Fibroblast of lung (primary cell): ENCODE results near the gene CLCNKB. TPM values are rescaled to one million over a fixed set of nuclear protein-coding genes. Genes with fewer than 3 reads are reported as not detected.
"Not testable (repeated sequence)": the region's sequence is repeated elsewhere in the genome, so short reads cannot be mapped to it uniquely, and the experiment has no call there.

ENCODE experiments used
- DNase-seq, 2 donors: peaks; one replicate each; pipeline versions ENCODE4 v3.0.0 to v3.0.0-alpha.2; 2010; ENCODE audit warnings: low read depth in 2 of 2
- H2AFZ ChIP-seq: 2 replicates; pipeline ENCODE4 v1.5.1; 2012; ENCODE audit warnings: low read length, control low read depth, inconsistent platforms
- H3K27ac ChIP-seq: 2 replicates; pipeline ENCODE4 v1.5.1; 2011; ENCODE audit warnings: low read length, control low read depth; ENCODE audit not compliant: insufficient read depth
- H3K27me3 ChIP-seq: 2 replicates; pipeline ENCODE4 v1.5.1; 2011; ENCODE audit warnings: mild to moderate bottlenecking, low read length; ENCODE audit not compliant: control insufficient read depth, insufficient read depth
- H3K36me3 ChIP-seq: 2 replicates; pipeline ENCODE4 v1.5.1; 2011; ENCODE audit warnings: low read length; ENCODE audit not compliant: control insufficient read depth, insufficient read depth
- H3K4me1 ChIP-seq: 2 replicates; pipeline ENCODE4 v1.5.1; 2011; ENCODE audit warnings: low read length; ENCODE audit not compliant: control insufficient read depth, insufficient read depth; ENCODE audit errors: extremely low read depth
- H3K4me2 ChIP-seq: 2 replicates; pipeline ENCODE4 v1.5.1; 2011; ENCODE audit warnings: low read length, control low read depth; ENCODE audit not compliant: insufficient read depth; ENCODE audit errors: extremely low read depth
- H3K4me3 ChIP-seq, 4 experiments: fragments of 200-600 bp in 1 of 4; sonication (generic) in 1 of 4; replicated peaks in 1 of 4; 2 replicates each; pipeline ENCODE4 v1.5.1; 2011 to 2016; ENCODE audit warnings: low read length in 4 of 4, low read depth in 3 of 4, mild to moderate bottlenecking in 3 of 4, control low read depth in 2 of 4, inconsistent platforms in 1 of 4, mixed read lengths in 1 of 4; ENCODE audit not compliant: insufficient read depth in 1 of 4; ENCODE audit errors: control extremely low read depth in 1 of 4
- H3K79me2 ChIP-seq: 2 replicates; pipeline ENCODE4 v1.5.1; 2012; ENCODE audit warnings: mild to moderate bottlenecking, low read length, inconsistent platforms; ENCODE audit not compliant: control insufficient read depth, insufficient read depth
- H3K9ac ChIP-seq: 2 replicates; pipeline ENCODE4 v1.5.1; 2011; ENCODE audit warnings: mild to moderate bottlenecking, low read length, control low read depth; ENCODE audit not compliant: insufficient read depth
- H3K9me3 ChIP-seq: 2 replicates; pipeline ENCODE4 v1.5.1; 2012; ENCODE audit warnings: low read depth, low read length; ENCODE audit not compliant: control insufficient read depth, insufficient read depth
- H4K20me1 ChIP-seq: 2 replicates; pipeline ENCODE4 v1.5.1; 2011; ENCODE audit warnings: low read length; ENCODE audit not compliant: control insufficient read depth, insufficient read depth; ENCODE audit errors: extremely low read depth
- EZH2 ChIP-seq: IDR thresholded peaks from 2 replicates; pipeline ENCODE4 v1.5.1; 2012; ENCODE audit warnings: low read length, control low read depth, mild to moderate bottlenecking; ENCODE audit errors: missing control alignments
- polyA plus RNA-seq, 2 donors: library from polyadenylated mRNA; depleted of rRNA in 1 of 2; stranded (reverse) in 1 of 2; unstranded in 1 of 2; fragments of >200 nt; gene quantifications; 2 replicates each; pipeline ENCODE4 v1.2.1, GENCODE V29; 2011 to 2012; ENCODE audit warnings: missing spikeins in 1 of 2
- total RNA-seq: library from RNA; depleted of rRNA; stranded (reverse); fragments of >200 nt; gene quantifications from 2 replicates; pipeline ENCODE4 v1.2.1, GENCODE V29; 2014
- TF ChIP-seq, protein P1 (sequence below), 2 donors: IDR thresholded peaks in 1 of 2; conservative IDR thresholded peaks in 1 of 2; 1 replicate in 1 of 2; 2 replicates in 1 of 2; pipeline ENCODE4 v1.5.1; 2011 to 2012; ENCODE audit warnings: low read length in 2 of 2, control low read depth in 1 of 2, inconsistent platforms in 1 of 2, low read depth in 1 of 2, mild to moderate bottlenecking in 1 of 2

The CLCNKB gene
- total and polyA plus RNA-seq, 2 donors (not counting 1 experiment from before 2014, with no cell fraction given) = 0.09 to 0.33 TPM

GRCh38 chr1:16036461-16036860 lies 7.1 kb upstream of the CLCNKB start:
- H3K36me3 ChIP-seq, H4K20me1 ChIP-seq, H3K4me3 ChIP-seq, H3K9ac ChIP-seq, H3K27ac ChIP-seq, H2AFZ ChIP-seq, H3K9me3 ChIP-seq, DNase-seq, H3K79me2 ChIP-seq, H3K4me1 ChIP-seq, H3K27me3 ChIP-seq, H3K4me2 ChIP-seq: not testable (repeated sequence)

GRCh38 chr1:16038620-16038912 lies 5.0 kb upstream of the CLCNKB start:
- Histone ChIP-seq H3K4me1 (no peaks in the 10 kb centered on the region), H2AFZ (no peak overlapping the region), H3K4me2 (no peak overlapping the region), H3K27ac (no peak overlapping the region), H4K20me1 (no peaks in the 10 kb centered on the region), H3K79me2 (no peaks in the 10 kb centered on the region), H3K9ac (no peak overlapping the region), H3K4me3 (no peak overlapping the region), H3K27me3 (no peaks in the 10 kb centered on the region), H3K36me3 (no peaks in the 10 kb centered on the region), H3K9me3 (no peaks in the 10 kb centered on the region)
- TF ChIP-seq, protein P1, sequence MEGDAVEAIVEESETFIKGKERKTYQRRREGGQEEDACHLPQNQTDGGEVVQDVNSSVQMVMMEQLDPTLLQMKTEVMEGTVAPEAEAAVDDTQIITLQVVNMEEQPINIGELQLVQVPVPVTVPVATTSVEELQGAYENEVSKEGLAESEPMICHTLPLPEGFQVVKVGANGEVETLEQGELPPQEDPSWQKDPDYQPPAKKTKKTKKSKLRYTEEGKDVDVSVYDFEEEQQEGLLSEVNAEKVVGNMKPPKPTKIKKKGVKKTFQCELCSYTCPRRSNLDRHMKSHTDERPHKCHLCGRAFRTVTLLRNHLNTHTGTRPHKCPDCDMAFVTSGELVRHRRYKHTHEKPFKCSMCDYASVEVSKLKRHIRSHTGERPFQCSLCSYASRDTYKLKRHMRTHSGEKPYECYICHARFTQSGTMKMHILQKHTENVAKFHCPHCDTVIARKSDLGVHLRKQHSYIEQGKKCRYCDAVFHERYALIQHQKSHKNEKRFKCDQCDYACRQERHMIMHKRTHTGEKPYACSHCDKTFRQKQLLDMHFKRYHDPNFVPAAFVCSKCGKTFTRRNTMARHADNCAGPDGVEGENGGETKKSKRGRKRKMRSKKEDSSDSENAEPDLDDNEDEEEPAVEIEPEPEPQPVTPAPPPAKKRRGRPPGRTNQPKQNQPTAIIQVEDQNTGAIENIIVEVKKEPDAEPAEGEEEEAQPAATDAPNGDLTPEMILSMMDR (conservative IDR thresholded peaks at IDR 0.05 in 1 of 2, IDR thresholded peaks at IDR 0.05 in 1 of 2; ENCODE audit: low read depth in 1 of 2, low read length in 2 of 2) = no peak
- no peak for TF ChIP-seq EZH2
- DNase-seq = no peak

- H4K20me1 ChIP-seq, H3K4me1 ChIP-seq, H3K4me2 ChIP-seq, DNase-seq, H3K27me3 ChIP-seq, H3K36me3 ChIP-seq, H3K9ac ChIP-seq, H3K9me3 ChIP-seq, H3K4me3 ChIP-seq, H2AFZ ChIP-seq, H3K27ac ChIP-seq, H3K79me2 ChIP-seq: not testable (repeated sequence)
Observed at GRCh38 chr1:16039871-16040270, 3.7 kb upstream of the CLCNKB start.

- no peak overlapping the region for H2AFZ ChIP-seq
- no peaks in the 10 kb centered on the region for H4K20me1 ChIP-seq
- H3K9ac ChIP-seq = no peak overlapping the region
- H3K79me2 ChIP-seq = no peaks in the 10 kb centered on the region
- H3K9me3 ChIP-seq = no peaks in the 10 kb centered on the region
- H3K36me3 ChIP-seq = no peaks in the 10 kb centered on the region
- no peaks in the 10 kb centered on the region for H3K4me1 ChIP-seq
- H3K4me2 ChIP-seq = no peak overlapping the region
- H3K27me3 ChIP-seq = no peaks in the 10 kb centered on the region
- no peak for TF ChIP-seq EZH2
- TF ChIP-seq, protein P1 (conservative IDR thresholded peaks at IDR 0.05 in 1 of 2, IDR thresholded peaks at IDR 0.05 in 1 of 2; ENCODE audit: low read depth in 1 of 2, low read length in 2 of 2) = no peak
- no peak overlapping the region for H3K27ac ChIP-seq
- H3K4me3 ChIP-seq = no peak overlapping the region
- DNase-seq = no peak
Observed at GRCh38 chr1:16041200-16041599, 2.4 kb upstream of the CLCNKB start.
